Measurements from ENCODE around the gene SLC35F1.

DNA sequence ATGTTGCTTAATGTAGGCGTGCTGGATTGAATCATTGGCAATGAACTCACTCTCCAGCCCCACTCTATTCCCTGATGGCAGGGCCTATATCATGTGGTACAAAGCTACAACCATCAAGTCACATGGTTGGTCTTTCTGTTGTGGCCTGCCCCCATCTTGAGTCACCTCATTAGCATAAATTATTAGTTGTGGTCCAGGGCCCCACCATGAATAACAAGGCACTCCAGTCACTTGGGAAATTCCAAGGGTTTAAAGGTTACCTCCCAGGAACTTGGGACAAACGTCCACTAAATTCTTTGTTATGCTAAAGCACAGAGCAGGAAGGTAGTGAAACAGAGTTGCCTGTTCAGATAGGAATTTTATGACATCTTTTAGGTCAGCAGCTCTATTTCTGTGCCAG, 193.7 kb downstream of the SLC35F1 start:
- TF ChIP-seq POLR2AphosphoS5 (IDR thresholded peaks at IDR 0.05) (no peak), EP300 (IDR thresholded peaks at IDR 0.05) (no peak), POLR2A (IDR thresholded peaks at IDR 0.05) (no peak)
- TF ChIP-seq, protein P1, sequence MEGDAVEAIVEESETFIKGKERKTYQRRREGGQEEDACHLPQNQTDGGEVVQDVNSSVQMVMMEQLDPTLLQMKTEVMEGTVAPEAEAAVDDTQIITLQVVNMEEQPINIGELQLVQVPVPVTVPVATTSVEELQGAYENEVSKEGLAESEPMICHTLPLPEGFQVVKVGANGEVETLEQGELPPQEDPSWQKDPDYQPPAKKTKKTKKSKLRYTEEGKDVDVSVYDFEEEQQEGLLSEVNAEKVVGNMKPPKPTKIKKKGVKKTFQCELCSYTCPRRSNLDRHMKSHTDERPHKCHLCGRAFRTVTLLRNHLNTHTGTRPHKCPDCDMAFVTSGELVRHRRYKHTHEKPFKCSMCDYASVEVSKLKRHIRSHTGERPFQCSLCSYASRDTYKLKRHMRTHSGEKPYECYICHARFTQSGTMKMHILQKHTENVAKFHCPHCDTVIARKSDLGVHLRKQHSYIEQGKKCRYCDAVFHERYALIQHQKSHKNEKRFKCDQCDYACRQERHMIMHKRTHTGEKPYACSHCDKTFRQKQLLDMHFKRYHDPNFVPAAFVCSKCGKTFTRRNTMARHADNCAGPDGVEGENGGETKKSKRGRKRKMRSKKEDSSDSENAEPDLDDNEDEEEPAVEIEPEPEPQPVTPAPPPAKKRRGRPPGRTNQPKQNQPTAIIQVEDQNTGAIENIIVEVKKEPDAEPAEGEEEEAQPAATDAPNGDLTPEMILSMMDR (IDR thresholded peaks at IDR 0.05): no peak

All from upper lobe of left lung (tissue), 4 donors.